ENCODE results near the gene DR1. TPM values are rescaled to one million over a fixed set of nuclear protein-coding genes. Genes with fewer than 3 reads are reported as not detected.
"Not testable (repeated sequence)": the region's sequence is repeated elsewhere in the genome, so short reads cannot be mapped to it uniquely, and the experiment has no call there.

DR1 gene
- total RNA-seq, 2 experiments from 2014 or later = 76.3 to 80.3 TPM

GRCh38 chr1:93358293-93358692 is 12.6 kb downstream of the DR1 start:
- intact Hi-C loops (cut with micrococcal nuclease) = no loop called here
- H3K27ac Mint-ChIP-seq = peak overlapping the region; percentile 37
- no peaks in the 10 kb centered on the region for H3K27me3 Mint-ChIP-seq (ENCODE audit: low read depth)
- peaks cover 42% of the 10 kb centered on the region for H3K36me3 Mint-ChIP-seq (ENCODE audit: low read depth)
- H3K4me1 Mint-ChIP-seq (ENCODE audit: low read depth) = peaks cover 50% of the 10 kb centered on the region
- CTCF ChIA-PET = interaction anchor here (1.1 kb wide), 2 partner anchors 27 to 54 kb away, joined by 3 read pairs; no protein-coding TSS in a partner anchor
- no peak overlapping the region for H3K4me3 Mint-ChIP-seq
- H3K9me3 Mint-ChIP-seq = no peaks in the 10 kb centered on the region
- no peak for DNase-seq

GRCh38 chr1:93360111-93360510 is 14.4 kb downstream of the DR1 start:
- peaks cover 50% of the 10 kb centered on the region for H3K36me3 Mint-ChIP-seq (ENCODE audit: low read depth)
- no peak for DNase-seq
- no peak overlapping the region for H3K4me3 Mint-ChIP-seq
- no peak overlapping the region for H3K27ac Mint-ChIP-seq
- peaks cover 42% of the 10 kb centered on the region for H3K4me1 Mint-ChIP-seq (ENCODE audit: low read depth)
- H3K9me3 Mint-ChIP-seq = no peaks in the 10 kb centered on the region
- H3K27me3 Mint-ChIP-seq (ENCODE audit: low read depth) = no peaks in the 10 kb centered on the region
- intact Hi-C loops (cut with micrococcal nuclease) = no loop called here
- CTCF ChIA-PET = interaction anchor here (1.3 kb wide), 1 partner anchor 56 kb away, joined by 5 read pairs; no protein-coding TSS in a partner anchor

DNA sequence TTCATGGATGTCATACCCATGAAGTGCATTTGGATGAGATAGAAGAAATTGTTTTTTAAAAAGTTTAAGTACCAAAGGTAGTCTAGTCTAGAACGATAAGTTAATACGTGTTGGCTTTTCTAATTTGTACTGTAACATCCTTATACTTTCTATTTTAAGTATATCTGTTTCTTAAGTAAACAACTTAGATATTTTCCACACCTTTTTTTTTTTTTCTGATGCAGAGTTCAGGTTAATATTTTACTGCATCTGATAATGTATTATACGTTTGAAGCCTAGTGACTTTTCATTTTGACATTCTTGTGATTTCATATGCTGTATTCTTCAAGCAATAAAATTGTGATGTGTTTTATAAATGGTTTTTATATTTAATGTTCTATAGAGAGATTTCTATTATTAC is 16.5 kb downstream of the DR1 start:
- Mint-ChIP-seq H3K9me3 (no peaks in the 10 kb centered on the region), H3K27ac (no peak overlapping the region), H3K27me3 (ENCODE audit: low read depth) (no peaks in the 10 kb centered on the region), H3K36me3 (ENCODE audit: low read depth) (peaks cover 43% of the 10 kb centered on the region), H3K4me3 (no peak overlapping the region), H3K4me1 (ENCODE audit: low read depth) (peaks cover 32% of the 10 kb centered on the region)
- CTCF ChIA-PET = interaction anchor here (0.5 kb wide), 1 partner anchor 77 kb away, joined by 3 read pairs; no protein-coding TSS in a partner anchor
- intact Hi-C loops (cut with micrococcal nuclease) = no loop called here
- no peak for DNase-seq

GRCh38 chr1:93365813-93366212 is 20.1 kb downstream of the DR1 start:
- Mint-ChIP-seq H3K4me3 (no peak overlapping the region), H3K36me3 (ENCODE audit: low read depth) (peaks cover 40% of the 10 kb centered on the region), H3K9me3 (no peaks in the 10 kb centered on the region), H3K27me3 (ENCODE audit: low read depth) (no peaks in the 10 kb centered on the region), H3K4me1 (ENCODE audit: low read depth) (peaks cover 6% of the 10 kb centered on the region), H3K27ac (no peak overlapping the region)
- intact Hi-C loops (cut with micrococcal nuclease) = no loop called here
- DNase-seq = no peak
- CTCF ChIA-PET = no interaction called here

DNA sequence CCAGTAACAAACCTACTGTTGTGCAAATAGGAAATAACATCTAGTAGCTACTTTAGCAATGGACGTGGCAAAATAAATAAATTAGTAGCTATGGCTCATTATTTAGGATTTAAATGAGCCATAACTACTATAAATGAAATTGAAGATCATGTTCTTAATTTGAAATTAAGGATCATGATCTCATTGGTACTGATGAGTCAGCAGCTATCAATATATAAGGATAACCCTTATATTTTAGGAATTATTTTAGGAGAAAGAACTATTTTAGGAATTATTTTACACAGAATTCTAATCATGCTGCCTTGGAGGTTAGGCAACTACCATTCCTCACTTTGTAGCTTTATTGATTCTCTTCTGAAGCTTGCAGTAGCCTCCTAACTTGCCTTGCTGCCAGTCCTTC is 24.0 kb downstream of the DR1 start:
- Mint-ChIP-seq H3K4me1 (ENCODE audit: low read depth) (no peaks in the 10 kb centered on the region), H3K9me3 (peaks cover 4% of the 10 kb centered on the region), H3K27me3 (ENCODE audit: low read depth) (no peaks in the 10 kb centered on the region), H3K27ac (no peak overlapping the region), H3K4me3 (no peak overlapping the region), H3K36me3 (ENCODE audit: low read depth) (peaks cover 34% of the 10 kb centered on the region)
- CTCF ChIA-PET = interaction anchor here (1.2 to 1.3 kb wide), 2 partner anchors 61 to 87 kb away, joined by 3 to 4 read pairs; no protein-coding TSS in a partner anchor
- intact Hi-C loops (cut with micrococcal nuclease) = no loop called here
- DNase-seq = no peak

DNA sequence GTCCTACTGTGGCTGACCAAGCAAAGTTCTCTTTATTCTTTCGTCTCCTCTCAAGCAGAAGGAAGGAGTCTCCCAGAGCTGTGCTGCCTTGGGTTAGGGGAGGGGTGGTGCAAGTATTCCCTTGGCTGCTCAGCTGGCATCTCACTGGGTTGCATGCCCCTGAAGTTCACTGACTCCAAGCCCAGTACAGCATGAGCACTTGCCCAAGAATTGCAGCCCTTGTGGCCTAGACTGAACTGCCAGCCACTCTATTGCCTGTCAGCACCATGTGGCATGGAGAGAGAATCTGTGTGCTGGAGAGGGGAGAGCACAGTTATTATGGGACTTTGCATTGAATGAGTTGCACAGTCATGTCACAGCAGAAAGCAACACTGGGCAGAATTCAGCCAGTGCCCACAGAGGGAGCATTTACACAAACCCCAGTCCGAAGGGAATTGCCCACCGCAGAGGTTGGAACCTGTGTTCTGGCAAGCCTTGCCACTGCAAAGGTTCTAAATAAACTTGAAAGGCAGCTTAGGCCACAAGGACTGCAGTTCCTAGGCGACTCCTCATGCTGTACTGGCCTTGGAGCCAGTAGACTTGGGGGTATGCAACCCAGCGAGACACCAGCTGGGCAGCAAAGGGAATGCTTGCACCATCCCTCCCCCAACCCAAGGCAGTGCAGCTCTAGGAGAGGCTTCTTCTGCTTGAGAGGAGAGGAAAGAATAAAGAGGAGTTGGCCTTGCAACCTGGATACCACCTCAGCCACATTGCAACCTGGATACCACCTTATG is 28.8 kb downstream of the DR1 start:
- DNase-seq = no peak
- intact Hi-C loops (cut with micrococcal nuclease) = no loop called here
- no peaks in the 10 kb centered on the region for H3K27me3 Mint-ChIP-seq (ENCODE audit: low read depth)
- CTCF ChIA-PET = no interaction called here
- H3K27ac Mint-ChIP-seq = no peak overlapping the region
- peaks cover 29% of the 10 kb centered on the region for H3K36me3 Mint-ChIP-seq (ENCODE audit: low read depth)
- peaks cover 38% of the 10 kb centered on the region for H3K9me3 Mint-ChIP-seq
- no peak overlapping the region for H3K4me3 Mint-ChIP-seq
- H3K4me1 Mint-ChIP-seq (ENCODE audit: low read depth) = no peaks in the 10 kb centered on the region

GRCh38 chr1:93384656-93385055 is 38.9 kb downstream of the DR1 start:
- DNase-seq = no peak
- CTCF ChIA-PET = interaction anchor here (1.2 kb wide), 1 partner anchor 27 kb away, joined by 3 read pairs; no protein-coding TSS in a partner anchor
- no peak overlapping the region for H3K4me3 Mint-ChIP-seq
- peaks cover 40% of the 10 kb centered on the region for H3K9me3 Mint-ChIP-seq
- peaks cover 15% of the 10 kb centered on the region for H3K36me3 Mint-ChIP-seq (ENCODE audit: low read depth)
- H3K27ac Mint-ChIP-seq = no peak overlapping the region
- H3K4me1 Mint-ChIP-seq (ENCODE audit: low read depth) = no peaks in the 10 kb centered on the region
- intact Hi-C loops (cut with micrococcal nuclease) = no loop called here
- no peaks in the 10 kb centered on the region for H3K27me3 Mint-ChIP-seq (ENCODE audit: low read depth)

DNA sequence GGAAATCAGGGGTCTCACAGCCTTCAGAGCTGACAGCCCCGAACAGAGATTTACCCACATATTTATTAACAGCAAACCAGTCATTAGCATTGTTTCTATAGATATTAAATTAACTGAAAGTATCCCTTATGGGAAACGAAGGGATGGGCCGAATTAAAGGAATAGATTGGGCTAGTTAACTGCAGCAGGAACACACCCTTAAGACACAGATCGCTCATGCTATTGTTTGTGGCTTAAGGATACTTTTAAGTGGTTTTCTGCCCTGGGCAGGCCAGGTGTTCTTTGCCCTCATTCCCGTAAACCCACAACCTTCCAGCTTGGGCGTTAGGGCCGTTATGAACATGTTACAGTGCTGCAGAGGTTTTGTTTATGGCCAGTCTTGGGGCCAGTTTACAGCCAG is 40.6 kb downstream of the DR1 start:
- DNase-seq; H3K27me3 Mint-ChIP-seq (ENCODE audit: low read depth); H3K4me3 Mint-ChIP-seq; CTCF ChIA-PET; H3K4me1 Mint-ChIP-seq (ENCODE audit: low read depth); H3K27ac Mint-ChIP-seq; intact Hi-C loops (cut with micrococcal nuclease): not testable (repeated sequence)
- peaks cover 15% of the 10 kb centered on the region for H3K36me3 Mint-ChIP-seq (ENCODE audit: low read depth)
- peaks cover 36% of the 10 kb centered on the region for H3K9me3 Mint-ChIP-seq

DNA sequence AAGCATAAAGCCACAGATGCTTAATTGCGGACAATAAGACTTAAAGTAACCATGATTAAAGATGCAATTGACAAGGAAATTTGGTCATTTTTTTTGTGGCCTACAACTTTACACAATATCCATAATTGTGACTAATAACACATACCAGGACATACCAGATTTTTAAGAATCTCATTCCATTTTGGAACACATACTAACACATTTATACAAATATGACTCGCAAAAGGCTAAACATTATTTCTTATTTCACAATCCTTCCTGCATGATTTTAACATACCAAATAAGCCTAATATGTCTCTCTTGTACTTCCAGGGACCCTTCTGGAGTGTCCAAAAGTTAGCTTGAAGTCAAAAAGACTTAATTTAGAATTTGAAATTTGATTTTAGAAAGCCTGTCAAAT is 48.8 kb downstream of the DR1 start:
- no peak for DNase-seq
- Mint-ChIP-seq H3K4me1 (ENCODE audit: low read depth) (no peaks in the 10 kb centered on the region), H3K27ac (no peak overlapping the region), H3K4me3 (no peak overlapping the region), H3K27me3 (ENCODE audit: low read depth) (no peaks in the 10 kb centered on the region), H3K36me3 (ENCODE audit: low read depth) (no peaks in the 10 kb centered on the region), H3K9me3 (no peaks in the 10 kb centered on the region)
- CTCF ChIA-PET = interaction anchor here (0.7 to 1.0 kb wide), 2 partner anchors 22 to 90 kb away, joined by 4 to 8 read pairs; no protein-coding TSS in a partner anchor
- intact Hi-C loops (cut with micrococcal nuclease) = no loop called here

DNA sequence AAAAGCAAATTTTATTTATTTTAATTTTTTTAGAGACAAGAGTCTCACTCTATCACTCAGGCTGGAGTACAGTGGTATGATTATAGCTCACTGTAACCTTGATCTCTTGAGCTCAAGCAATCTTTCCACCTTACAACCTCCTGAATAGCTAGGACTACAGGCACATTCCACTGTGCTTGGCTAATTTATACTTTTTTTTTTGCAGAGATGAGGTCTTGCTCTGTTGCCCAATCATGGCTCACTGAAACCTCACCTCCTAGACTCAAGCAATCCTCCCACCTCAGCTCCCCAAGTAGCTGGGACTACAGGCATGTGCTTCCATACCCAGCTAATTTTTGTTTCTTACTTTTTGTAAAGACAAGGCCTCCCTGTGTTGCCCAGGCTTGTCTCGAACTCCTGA is 49.5 kb downstream of the DR1 start:
- no peaks in the 10 kb centered on the region for H3K36me3 Mint-ChIP-seq (ENCODE audit: low read depth)
- CTCF ChIA-PET = interaction anchor here (1.0 kb wide), 1 partner anchor 91 kb away, joined by 4 read pairs; no protein-coding TSS in a partner anchor
- H3K9me3 Mint-ChIP-seq = no peaks in the 10 kb centered on the region
- H3K27ac Mint-ChIP-seq = no peak overlapping the region
- no peaks in the 10 kb centered on the region for H3K27me3 Mint-ChIP-seq (ENCODE audit: low read depth)
- no peak for DNase-seq
- no peak overlapping the region for H3K4me3 Mint-ChIP-seq
- H3K4me1 Mint-ChIP-seq (ENCODE audit: low read depth) = no peaks in the 10 kb centered on the region
- intact Hi-C loops (cut with micrococcal nuclease) = no loop called here

GRCh38 chr1:93399781-93400180 is 54.1 kb downstream of the DR1 start:
- peaks cover 1% of the 10 kb centered on the region for H3K9me3 Mint-ChIP-seq
- intact Hi-C loops (cut with micrococcal nuclease) = no loop called here
- no peaks in the 10 kb centered on the region for H3K36me3 Mint-ChIP-seq (ENCODE audit: low read depth)
- no peak overlapping the region for H3K27ac Mint-ChIP-seq
- no peak overlapping the region for H3K4me3 Mint-ChIP-seq
- H3K27me3 Mint-ChIP-seq (ENCODE audit: low read depth) = no peaks in the 10 kb centered on the region
- no peaks in the 10 kb centered on the region for H3K4me1 Mint-ChIP-seq (ENCODE audit: low read depth)
- CTCF ChIA-PET = no interaction called here
- no peak for DNase-seq

DNA sequence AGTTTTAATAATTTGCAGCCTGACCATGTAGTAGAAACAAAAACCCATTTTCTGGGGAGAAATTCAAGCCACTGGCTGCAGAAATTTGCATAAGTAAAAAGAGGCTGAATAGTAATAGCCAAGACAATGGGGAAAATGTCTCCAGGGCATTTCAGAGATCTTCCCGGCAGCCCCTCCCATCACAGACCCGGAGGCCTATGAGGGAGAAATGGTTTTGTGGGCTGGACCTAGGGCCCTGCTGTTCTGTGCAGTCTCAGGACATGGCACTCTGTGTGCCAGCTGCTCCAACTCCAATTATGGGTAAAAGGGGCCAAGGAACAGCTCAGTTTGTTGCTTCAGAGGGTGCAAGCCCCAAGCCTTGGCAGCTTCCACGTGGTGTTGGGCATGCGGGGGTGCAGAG is 62.5 kb downstream of the DR1 start:
- peaks cover 7% of the 10 kb centered on the region for H3K9me3 Mint-ChIP-seq
- intact Hi-C loops (cut with micrococcal nuclease) = no loop called here

DNA sequence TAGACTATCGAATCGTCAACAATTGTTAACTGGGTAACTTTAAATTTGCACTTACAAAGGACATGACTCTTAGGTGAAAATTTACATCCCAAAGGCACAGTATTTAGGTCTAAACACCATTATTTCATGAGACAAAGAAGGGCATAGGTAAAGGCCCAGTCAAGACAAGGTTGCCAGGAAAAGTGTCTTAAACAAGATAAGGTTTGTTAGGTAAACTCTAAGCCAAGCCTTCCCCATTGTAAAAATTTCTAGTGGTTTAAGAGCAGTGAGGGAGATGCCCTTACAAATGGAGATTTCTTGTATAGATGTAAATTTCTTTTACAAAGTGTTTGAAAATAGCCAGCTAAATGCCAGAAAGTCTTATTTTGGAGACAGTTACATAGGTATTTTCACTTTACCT is 65.3 kb downstream of the DR1 start:
- CTCF ChIA-PET = no interaction called here
- no peaks in the 10 kb centered on the region for H3K4me1 Mint-ChIP-seq (ENCODE audit: low read depth)
- peaks cover 7% of the 10 kb centered on the region for H3K9me3 Mint-ChIP-seq
- intact Hi-C loops (cut with micrococcal nuclease) = no loop called here
- no peak for DNase-seq
- H3K36me3 Mint-ChIP-seq (ENCODE audit: low read depth) = no peaks in the 10 kb centered on the region
- H3K27me3 Mint-ChIP-seq (ENCODE audit: low read depth) = peaks cover 5% of the 10 kb centered on the region
- no peak overlapping the region for H3K27ac Mint-ChIP-seq
- no peak overlapping the region for H3K4me3 Mint-ChIP-seq

More for the DNA sequence above, 62.5 kb downstream of the DR1 start:
- no peaks in the 10 kb centered on the region for H3K4me1 Mint-ChIP-seq (ENCODE audit: low read depth)
- no peaks in the 10 kb centered on the region for H3K36me3 Mint-ChIP-seq (ENCODE audit: low read depth)
- H3K4me3 Mint-ChIP-seq = no peak overlapping the region
- H3K27me3 Mint-ChIP-seq (ENCODE audit: low read depth) = peaks cover 3% of the 10 kb centered on the region
- H3K27ac Mint-ChIP-seq = no peak overlapping the region
- DNase-seq = no peak
- CTCF ChIA-PET = no interaction called here

All from activated naive CD4-positive, alpha-beta T cell treated with anti-CD3 and anti-CD28 coated beads for 36 hours (primary cell).